OCI-LY7 (cell line): ENCODE measurements around the gene CISH. TPM values are rescaled to one million over a fixed set of nuclear protein-coding genes. Genes with fewer than 3 reads are reported as not detected.

Experiments
- BruUV-seq: library from RNA; stranded (reverse); fragments of 400-500 nt; replicated peaks from 2 replicates; lab custom pipeline; 2021; lab: Mats Ljungman, UMichigan
- CTCF ChIA-PET: fragments of 300-600 bp; sonication (Branson Sonifier 250); formaldehyde crosslinking; loops from one replicate; lab custom pipeline; 2022; ENCODE audit warnings: antibody characterized with exemption; ENCODE audit not compliant: unreplicated experiment; lab: Charles Lee
- POLR2A ChIA-PET: fragments of 300-600 bp; sonication (Branson Sonifier 250); formaldehyde crosslinking; loops from one replicate; lab custom pipeline; 2022; ENCODE audit warnings: antibody characterized with exemption; lab: Charles Lee
- DNase-seq: peaks from one replicate; pipeline ENCODE4 v3.0.0-alpha.2; 2015; ENCODE audit warnings: low spot score
- H2AFZ ChIP-seq: fragments of 200-600 bp; sonication (generic), shearing (Covaris generic); 2 replicates; pipeline ENCODE4 v1.6.1; 2014; ENCODE audit warnings: mild to moderate bottlenecking, antibody characterized with exemption, low read length, moderate library complexity
- H3K27ac ChIP-seq: fragments of 200-600 bp; sonication (generic); 2 replicates; pipeline ENCODE4 v1.5.1; 2014; ENCODE audit warnings: mixed run types, low read depth, mild to moderate bottlenecking, moderate library complexity, low read length, inconsistent platforms; ENCODE audit not compliant: poor library complexity, severe bottlenecking
- H3K36me3 ChIP-seq: fragments of 200-600 bp; sonication (generic); 2 replicates; pipeline ENCODE4 v1.6.1; 2014; ENCODE audit warnings: mild to moderate bottlenecking, antibody characterized with exemption, low read length, moderate library complexity, mixed read lengths; ENCODE audit not compliant: insufficient read depth
- H3K4me1 ChIP-seq: fragments of 200-600 bp; sonication (generic); 2 replicates; pipeline ENCODE4 v1.5.1; 2014; ENCODE audit warnings: mild to moderate bottlenecking, low read length; ENCODE audit not compliant: insufficient read depth, poor library complexity, severe bottlenecking
- H3K4me2 ChIP-seq: fragments of 200-600 bp; sonication (generic); 2 replicates; pipeline ENCODE4 v1.6.1; 2014; ENCODE audit warnings: mild to moderate bottlenecking, low read length
- H3K4me3 ChIP-seq: fragments of 200-600 bp; sonication (generic); 2 replicates; pipeline ENCODE4 v1.5.1; 2014; ENCODE audit warnings: mild to moderate bottlenecking, low read depth, low read length; ENCODE audit not compliant: poor library complexity, severe bottlenecking
- H3K79me2 ChIP-seq: fragments of 200-600 bp; sonication (generic); 2 replicates; pipeline ENCODE4 v1.6.1; 2016; ENCODE audit warnings: low read depth, mild to moderate bottlenecking, low read length, moderate library complexity, mixed read lengths; ENCODE audit not compliant: insufficient read depth
- H3K9me2 ChIP-seq: fragments of 200-600 bp; sonication (generic); 2 replicates; pipeline ENCODE4 v1.6.1; 2016; ENCODE audit warnings: mild to moderate bottlenecking, low read length, mixed read lengths; ENCODE audit not compliant: insufficient read depth
- H3K9me3 ChIP-seq: fragments of 200-600 bp; sonication (generic); 2 replicates; pipeline ENCODE4 v1.6.1; 2014; ENCODE audit warnings: mild to moderate bottlenecking, mixed run types, low read length, mixed read lengths
- H4K20me1 ChIP-seq: fragments of 200-600 bp; sonication (generic); 2 replicates; pipeline ENCODE4 v1.6.1; 2014; ENCODE audit warnings: mild to moderate bottlenecking, antibody characterized with exemption, low read length, moderate library complexity, mixed read lengths; ENCODE audit not compliant: insufficient read depth
- CTCF ChIP-seq: fragments of 200-600 bp; sonication (generic); conservative IDR thresholded peaks from 2 replicates; pipeline ENCODE4 v1.5.1; 2014; ENCODE audit warnings: mild to moderate bottlenecking, antibody characterized with exemption, low read length, moderate library complexity, mixed read lengths
- EZH2phosphoT487 ChIP-seq: fragments of 200-600 bp; sonication (generic); IDR thresholded peaks from 2 replicates; pipeline ENCODE4 v1.6.1; 2018; ENCODE audit warnings: low read depth, borderline replicate concordance, mild to moderate bottlenecking, mixed run types, antibody characterized with exemption, low read length, moderate library complexity, mixed read lengths
- intact Hi-C: fragments of 100-400 bp; cut with micrococcal nuclease; formaldehyde crosslinking; loops from one replicate; pipeline ENCODE4 v1.10.0; 2022; ENCODE audit not compliant: unreplicated experiment
- total RNA-seq, 2 experiments: library from RNA; depleted of rRNA in 1 of 2; stranded (reverse); fragments of >200 nt in 1 of 2; shearing (Covaris generic) in 1 of 2; gene quantifications; 2 replicates each; pipeline ENCODE4 v1.2.3, GENCODE V29; 2014 to 2022

The CISH gene
- total RNA-seq, 2 experiments from 2014 or later = not detected

- Histone ChIP-seq H3K36me3 (no peaks in the 10 kb centered on the region), H3K4me3 (no peak overlapping the region), H3K79me2 (no peaks in the 10 kb centered on the region), H3K4me1 (no peaks in the 10 kb centered on the region), H3K4me2 (no peak overlapping the region), H4K20me1 (no peaks in the 10 kb centered on the region), H2AFZ (no peak overlapping the region), H3K9me2 (no peaks in the 10 kb centered on the region), H3K27ac (no peak overlapping the region), H3K9me3 (no peaks in the 10 kb centered on the region)
- intact Hi-C loops = no loop called here
- ChIA-PET POLR2A (no interaction called here), CTCF (no interaction called here)
- no peak for DNase-seq
- BruUV-seq = no TSS peak
- TF ChIP-seq EZH2phosphoT487 = no peak
- TF ChIP-seq CTCF = no peak
These were observed 8.9 kb downstream of the CISH start for GRCh38 chr3:50602595-50603191.

GRCh38 chr3:50600841-50601591 lies 10.6 kb downstream of the CISH start:
- Histone ChIP-seq H3K79me2 (no peaks in the 10 kb centered on the region), H2AFZ (no peak overlapping the region), H4K20me1 (no peaks in the 10 kb centered on the region), H3K9me2 (no peaks in the 10 kb centered on the region), H3K9me3 (no peaks in the 10 kb centered on the region), H3K4me1 (no peaks in the 10 kb centered on the region), H3K4me3 (no peak overlapping the region), H3K36me3 (no peaks in the 10 kb centered on the region), H3K27ac (no peak overlapping the region), H3K4me2 (no peak overlapping the region)
- POLR2A ChIA-PET = no interaction called here
- CTCF ChIA-PET = no interaction called here
- no TSS peak for BruUV-seq
- no peak for DNase-seq
- TF ChIP-seq CTCF (no peak), EZH2phosphoT487 (no peak)
- intact Hi-C loops = no loop called here

GRCh38 chr3:50600141-50600753 lies 11.3 kb downstream of the CISH start:
- H2AFZ ChIP-seq = no peak overlapping the region
- H3K4me2 ChIP-seq = no peak overlapping the region
- H4K20me1 ChIP-seq = no peaks in the 10 kb centered on the region
- no peaks in the 10 kb centered on the region for H3K36me3 ChIP-seq
- TF ChIP-seq CTCF = no peak
- no peak for TF ChIP-seq EZH2phosphoT487
- ChIA-PET CTCF (no interaction called here), POLR2A (no interaction called here)
- no peak overlapping the region for H3K4me3 ChIP-seq
- H3K27ac ChIP-seq = no peak overlapping the region
- DNase-seq = no peak
- no peaks in the 10 kb centered on the region for H3K9me3 ChIP-seq
- no peaks in the 10 kb centered on the region for H3K4me1 ChIP-seq
- no TSS peak for BruUV-seq
- H3K79me2 ChIP-seq = no peaks in the 10 kb centered on the region
- intact Hi-C loops = no loop called here
- no peaks in the 10 kb centered on the region for H3K9me2 ChIP-seq
